GM06990 (cell line): ENCODE results near the gene TERT.

ENCODE experiments used
- DNase-seq: peaks from one replicate; pipeline ENCODE4 v3.0.0-alpha.2; 2011; ENCODE audit not compliant: insufficient read length; ENCODE audit errors: extremely low read depth
- H3K27me3 ChIP-seq: replicated peaks from 2 replicates; pipeline ENCODE4 v1.6.0; 2011; ENCODE audit warnings: low read length; ENCODE audit not compliant: control insufficient read depth, insufficient read depth
- H3K36me3 ChIP-seq: 2 replicates; pipeline ENCODE4 v1.5.1; 2011; ENCODE audit warnings: low read length; ENCODE audit not compliant: control insufficient read depth, insufficient read depth
- H3K4me3 ChIP-seq: replicated peaks from 2 replicates; pipeline ENCODE4 v1.5.1; 2011; ENCODE audit warnings: low read depth, mild to moderate bottlenecking, control low read depth, low read length
- CTCF ChIP-seq: IDR thresholded peaks from 2 replicates; pipeline ENCODE4 v1.5.1; 2011; ENCODE audit warnings: low read length, control low read depth, mild to moderate bottlenecking, inconsistent platforms; ENCODE audit not compliant: insufficient read depth, poor library complexity, severe bottlenecking

The TERT gene

GRCh38 chr5:1212271-1212670 lies 82.6 kb downstream of the TERT start:
- no peak overlapping the region for H3K4me3 ChIP-seq
- DNase-seq: no peak
- no peak for TF ChIP-seq CTCF
- no peaks in the 10 kb centered on the region; the same call in 1 of the 2 replicates for H3K27me3 ChIP-seq
- H3K36me3 ChIP-seq: no peaks in the 10 kb centered on the region

- no peaks in the 10 kb centered on the region; the same call in 1 of the 2 replicates for H3K27me3 ChIP-seq
- H3K36me3 ChIP-seq: no peaks in the 10 kb centered on the region
- H3K4me3 ChIP-seq: no peak overlapping the region
- DNase-seq: no peak
- no peak for TF ChIP-seq CTCF
These were observed 83.2 kb downstream of the TERT start for GRCh38 chr5:1211701-1212100.

DNA sequence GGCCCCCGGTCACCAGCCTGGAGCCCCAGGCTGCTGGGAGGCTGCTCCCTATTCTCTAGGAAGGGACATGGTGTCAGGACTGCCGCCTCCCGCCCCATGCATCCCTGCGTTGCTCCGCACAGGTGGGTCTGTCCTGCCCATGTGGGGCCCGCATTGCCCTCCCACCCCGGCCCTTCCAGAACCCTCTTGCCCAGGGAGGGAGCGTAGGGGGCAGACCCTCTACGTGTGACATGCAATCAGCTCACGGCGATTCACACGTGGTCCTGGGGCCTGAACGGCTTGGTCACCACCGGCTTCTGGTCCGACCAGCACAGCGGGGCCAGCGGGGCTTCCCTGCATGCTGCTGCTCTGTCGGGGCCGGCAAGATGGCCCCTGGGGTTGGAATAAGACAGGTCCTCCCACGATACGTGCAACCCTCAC lies 84.0 kb downstream of the TERT start:
- DNase-seq: no peak
- TF ChIP-seq CTCF: no peak
- Histone ChIP-seq H3K36me3 (no peaks in the 10 kb centered on the region), H3K27me3 (no peaks in the 10 kb centered on the region; the same call in 1 of the 2 replicates), H3K4me3 (no peak overlapping the region)

DNA sequence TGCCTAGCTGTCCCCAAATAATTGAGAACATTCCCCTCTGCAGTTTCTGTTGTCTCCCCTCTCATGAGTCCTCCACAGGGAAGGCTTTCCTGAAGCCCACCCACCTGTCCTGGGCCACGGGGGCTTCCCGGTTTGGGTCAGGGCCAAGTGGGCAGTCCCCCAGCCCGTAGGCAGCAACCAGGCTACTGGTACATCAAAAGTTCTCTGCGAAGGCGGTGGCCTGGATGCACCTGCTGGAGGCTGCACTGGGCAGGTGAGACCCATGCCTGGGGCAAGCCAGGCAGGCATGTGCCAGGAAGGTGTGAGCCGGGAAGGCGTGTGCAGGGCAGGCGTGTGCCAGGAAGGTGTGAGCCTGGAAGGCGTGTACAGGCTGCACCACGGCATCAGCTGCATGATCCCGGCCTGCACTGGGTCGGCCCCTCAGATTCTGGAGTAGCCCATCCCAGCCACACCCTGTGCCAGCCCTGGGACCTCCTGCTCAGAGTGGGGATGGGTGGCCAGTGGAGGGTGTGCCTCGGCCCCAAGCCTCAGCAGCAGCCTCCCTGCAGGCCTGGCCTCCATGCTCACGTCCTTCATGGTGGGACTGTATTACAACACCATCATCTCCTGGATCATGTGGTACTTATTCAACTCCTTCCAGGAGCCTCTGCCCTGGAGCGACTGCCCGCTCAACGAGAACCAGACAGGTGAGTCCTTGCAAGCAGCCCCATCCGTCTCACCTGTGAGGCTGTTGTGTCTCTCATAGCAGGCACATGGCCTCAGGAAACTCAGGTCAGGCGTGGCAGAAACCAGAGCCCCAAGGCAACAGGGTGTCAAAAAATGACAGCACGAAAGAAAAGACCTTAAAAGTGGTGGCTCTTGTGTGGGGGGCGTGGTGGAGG lies 84.7 kb downstream of the TERT start:
- no peak for DNase-seq
- Histone ChIP-seq H3K27me3 (no peaks in the 10 kb centered on the region; the same call in 1 of the 2 replicates), H3K4me3 (no peak overlapping the region), H3K36me3 (no peaks in the 10 kb centered on the region)
- TF ChIP-seq CTCF: no peak

DNA sequence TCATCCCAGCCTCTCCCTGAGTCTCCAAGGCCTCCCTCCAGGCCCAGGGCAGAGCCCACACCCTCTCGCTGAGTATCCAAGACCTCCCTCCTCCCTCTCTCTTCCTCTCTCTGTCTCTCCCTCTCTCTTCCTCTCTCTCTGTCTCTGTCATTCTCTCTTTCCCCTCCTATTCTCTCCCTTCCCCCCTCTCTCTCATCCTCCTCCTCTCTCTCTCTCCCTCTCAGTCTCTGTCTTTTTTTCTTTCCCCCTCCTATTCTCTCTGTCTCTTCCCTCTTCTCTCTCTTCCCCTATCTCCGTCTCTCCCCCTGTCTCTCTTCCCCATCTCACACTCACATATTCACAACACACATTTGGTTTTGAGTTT lies 85.4 kb downstream of the TERT start:
- no peak for DNase-seq
- TF ChIP-seq CTCF: no peak
- H3K36me3 ChIP-seq: no peaks in the 10 kb centered on the region
- H3K4me3 ChIP-seq: no peak overlapping the region
- H3K27me3 ChIP-seq: no peaks in the 10 kb centered on the region; the same call in 1 of the 2 replicates
